ENCODE measurements around the gene PTEN.

DNA sequence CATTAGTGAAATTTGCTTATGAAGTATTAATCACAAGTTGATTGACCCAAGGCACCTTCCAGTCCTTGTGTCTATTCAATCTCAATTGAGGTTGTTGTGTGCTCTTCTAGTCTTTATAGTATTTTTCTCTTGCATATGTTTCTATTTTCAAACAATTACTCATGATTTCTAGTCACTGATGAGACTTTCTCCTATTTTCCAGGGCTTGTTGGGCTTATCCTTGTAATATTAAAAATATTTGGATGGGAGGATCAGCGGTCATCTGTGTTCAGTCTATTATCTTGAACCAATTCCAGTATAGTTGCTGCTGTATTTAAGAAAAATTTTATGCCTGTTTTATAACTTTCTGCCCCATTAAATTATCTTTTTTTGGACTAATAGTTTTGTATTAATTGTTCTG is 154.4 kb downstream of the PTEN start:
- TF ChIP-seq, protein P1, sequence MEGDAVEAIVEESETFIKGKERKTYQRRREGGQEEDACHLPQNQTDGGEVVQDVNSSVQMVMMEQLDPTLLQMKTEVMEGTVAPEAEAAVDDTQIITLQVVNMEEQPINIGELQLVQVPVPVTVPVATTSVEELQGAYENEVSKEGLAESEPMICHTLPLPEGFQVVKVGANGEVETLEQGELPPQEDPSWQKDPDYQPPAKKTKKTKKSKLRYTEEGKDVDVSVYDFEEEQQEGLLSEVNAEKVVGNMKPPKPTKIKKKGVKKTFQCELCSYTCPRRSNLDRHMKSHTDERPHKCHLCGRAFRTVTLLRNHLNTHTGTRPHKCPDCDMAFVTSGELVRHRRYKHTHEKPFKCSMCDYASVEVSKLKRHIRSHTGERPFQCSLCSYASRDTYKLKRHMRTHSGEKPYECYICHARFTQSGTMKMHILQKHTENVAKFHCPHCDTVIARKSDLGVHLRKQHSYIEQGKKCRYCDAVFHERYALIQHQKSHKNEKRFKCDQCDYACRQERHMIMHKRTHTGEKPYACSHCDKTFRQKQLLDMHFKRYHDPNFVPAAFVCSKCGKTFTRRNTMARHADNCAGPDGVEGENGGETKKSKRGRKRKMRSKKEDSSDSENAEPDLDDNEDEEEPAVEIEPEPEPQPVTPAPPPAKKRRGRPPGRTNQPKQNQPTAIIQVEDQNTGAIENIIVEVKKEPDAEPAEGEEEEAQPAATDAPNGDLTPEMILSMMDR (IDR thresholded peaks at IDR 0.05; ENCODE audit: low read length), result no peak
- TF ChIP-seq EZH2 (optimal IDR thresholded peaks at IDR 0.05; ENCODE audit: low read depth, low read length) (no peak), EZH2phosphoT487 (IDR thresholded peaks at IDR 0.05; ENCODE audit: low read length) (no peak)
